GM18867 (cell line): ENCODE results near the gene MAML1.
A peak's percentile ranks its signal among the peaks of the same experiment; 100 is the strongest.
"Not testable (repeated sequence)": the region's sequence is repeated elsewhere in the genome, so short reads cannot be mapped to it uniquely, and the experiment has no call there.

Experiments used
- ATAC-seq: cut with Tn5 transposase; IDR thresholded peaks from one replicate; pipeline ENCODE4 v1.9.1; 2021; ENCODE audit warnings: mild to moderate bottlenecking, moderate library complexity; ENCODE audit not compliant: unreplicated experiment

Gene MAML1

GRCh38 chr5:179732918-179733771, 523 bp downstream of the MAML1 start:
- ATAC-seq = peak; percentile 34

GRCh38 chr5:179733772-179734126, 1.1 kb downstream of the MAML1 start:
- no peak for ATAC-seq

GRCh38 chr5:179734536-179735164, 2.0 kb downstream of the MAML1 start:
- no peak for ATAC-seq

- no peak for ATAC-seq
These were observed 6.1 kb downstream of the MAML1 start for GRCh38 chr5:179738742-179739141.

- ATAC-seq = not testable (repeated sequence)
These were observed 11.5 kb downstream of the MAML1 start for GRCh38 chr5:179744106-179744505.

DNA sequence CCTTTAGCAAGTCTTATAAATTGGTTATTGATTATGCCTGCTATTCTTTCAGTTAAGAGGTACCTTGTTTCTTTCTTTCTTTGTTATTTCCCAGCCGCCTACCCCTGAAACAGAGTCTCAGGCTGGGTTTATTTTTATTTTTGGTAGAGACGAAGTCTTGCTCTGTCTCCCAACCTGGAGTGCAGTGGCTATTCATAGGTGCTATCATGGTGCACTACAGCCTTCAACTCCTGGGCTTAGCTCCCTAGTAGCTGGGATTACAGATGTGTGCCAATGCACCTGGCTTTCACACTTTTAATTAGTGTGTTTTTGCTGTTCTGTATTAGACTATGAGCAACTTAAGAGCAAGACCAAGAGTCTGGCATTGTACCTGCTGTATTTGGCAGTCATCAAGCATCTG, 14.2 kb downstream of the MAML1 start:
- no peak for ATAC-seq

DNA sequence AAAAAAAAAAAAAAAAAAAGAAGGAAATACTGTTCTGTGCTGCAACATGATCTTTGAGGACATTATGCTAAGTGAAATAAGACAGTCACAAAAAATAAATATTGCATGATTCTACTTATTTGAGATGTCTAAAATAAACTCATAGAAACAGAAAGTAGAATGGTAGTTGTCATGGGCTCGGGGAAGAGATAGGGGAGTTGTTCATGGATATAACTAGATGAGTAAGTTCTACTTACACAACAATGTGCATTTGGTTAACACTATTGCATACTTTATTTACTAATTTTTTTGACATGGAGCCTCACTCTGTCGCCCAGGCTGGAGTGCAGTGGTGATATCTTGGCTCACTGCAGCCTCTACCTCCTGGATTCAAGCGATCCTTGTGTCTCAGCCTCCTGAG, 15.2 kb downstream of the MAML1 start:
- ATAC-seq = no peak

GRCh38 chr5:179749857-179750508, 17.4 kb downstream of the MAML1 start:
- no peak for ATAC-seq

GRCh38 chr5:179753971-179754370, 21.3 kb downstream of the MAML1 start:
- ATAC-seq = no peak

GRCh38 chr5:179755022-179755421, 22.4 kb downstream of the MAML1 start:
- no peak for ATAC-seq

DNA sequence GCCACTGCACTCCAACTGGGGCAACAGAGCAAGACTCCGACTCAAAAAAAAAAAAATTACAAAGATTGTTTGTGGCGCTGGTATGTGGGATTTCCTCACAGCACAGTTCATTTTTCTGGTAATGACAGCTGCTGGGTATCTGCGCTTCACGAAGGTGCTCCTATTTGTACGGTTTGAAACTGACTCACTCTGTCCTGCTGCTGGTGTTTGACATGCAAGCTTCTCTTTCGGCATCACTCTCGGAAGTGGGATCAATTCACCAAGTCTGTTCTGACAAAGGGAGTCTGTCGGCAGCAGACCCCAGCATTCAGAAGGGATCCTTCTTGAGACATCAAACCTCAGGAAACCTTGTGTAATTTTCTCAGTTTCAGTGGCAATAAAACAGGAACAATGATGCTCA, 26.3 kb downstream of the MAML1 start:
- ATAC-seq = no peak

- ATAC-seq = peak; percentile 37
These were observed 27.2 kb downstream of the MAML1 start for GRCh38 chr5:179759581-179760551.

DNA sequence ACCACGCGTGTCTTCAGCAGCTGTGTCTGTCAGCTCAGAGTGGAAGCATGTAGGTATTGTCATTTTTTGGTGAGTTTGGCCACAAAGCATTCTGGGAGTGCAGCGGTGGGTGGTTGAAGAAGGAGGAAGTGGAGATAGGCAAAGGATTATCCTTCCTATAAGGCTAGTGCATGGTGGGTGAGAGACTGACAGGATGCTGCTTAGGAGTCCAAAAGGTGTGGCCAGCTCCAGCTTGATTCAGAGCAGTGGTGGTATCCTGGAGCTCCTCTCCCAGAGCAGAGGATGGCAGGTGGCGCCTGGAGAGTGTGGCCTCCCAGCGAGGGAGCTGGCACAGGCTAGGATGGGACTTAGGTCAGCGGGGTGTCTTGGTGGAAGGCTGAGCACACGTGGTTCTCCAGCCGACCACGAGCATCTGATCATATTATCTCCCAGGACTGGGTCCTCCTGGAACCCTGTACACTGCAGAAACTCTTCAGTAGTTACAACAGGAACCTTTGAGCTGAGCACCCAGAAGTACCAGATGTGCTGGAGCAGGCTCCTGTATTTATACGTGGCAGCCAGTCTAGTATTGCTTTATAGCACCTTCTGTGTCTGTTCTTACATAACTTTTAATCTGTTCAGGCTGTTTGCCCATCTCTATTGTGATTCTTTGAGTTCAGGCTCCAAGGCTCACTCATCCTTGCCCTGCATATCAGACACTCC, 29.6 kb downstream of the MAML1 start:
- no peak for ATAC-seq

DNA sequence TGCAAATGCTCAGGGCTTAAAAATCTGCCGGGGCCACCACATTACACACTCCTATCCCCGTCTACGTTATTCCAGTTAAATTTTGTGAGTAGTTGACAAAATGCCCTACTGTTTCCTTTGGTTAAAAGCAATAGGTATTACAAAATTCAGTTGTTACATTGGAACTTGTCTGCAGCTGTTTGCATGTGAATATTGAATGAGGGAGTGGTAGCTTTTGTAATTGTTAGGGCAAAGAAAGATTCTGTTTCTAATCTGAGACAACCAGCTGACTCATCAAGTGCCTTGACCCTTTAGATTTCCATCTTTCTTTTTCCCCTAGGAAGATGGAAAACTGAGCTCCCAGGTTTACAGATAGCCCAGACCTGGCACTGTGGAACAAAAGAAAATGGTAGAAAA, 30.2 kb downstream of the MAML1 start:
- ATAC-seq = no peak

- ATAC-seq = peak; percentile 63
These were observed 30.8 kb downstream of the MAML1 start for GRCh38 chr5:179763215-179763945.

- ATAC-seq = no peak
These were observed 31.4 kb downstream of the MAML1 start for GRCh38 chr5:179764056-179764455.

DNA sequence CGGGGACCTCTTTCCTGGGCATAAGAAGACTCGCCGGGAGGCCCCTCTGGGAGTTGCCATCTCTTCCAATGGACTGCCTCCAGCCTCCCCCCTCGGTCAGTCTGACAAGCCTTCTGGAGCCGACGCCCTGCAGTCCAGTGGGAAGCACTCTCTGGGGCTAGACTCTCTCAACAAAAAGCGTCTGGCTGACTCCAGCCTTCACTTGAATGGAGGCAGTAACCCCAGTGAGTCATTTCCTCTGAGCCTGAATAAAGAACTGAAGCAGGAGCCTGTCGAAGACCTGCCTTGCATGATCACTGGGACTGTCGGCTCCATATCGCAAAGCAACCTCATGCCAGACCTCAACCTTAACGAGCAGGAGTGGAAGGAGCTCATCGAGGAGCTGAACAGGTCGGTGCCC, 32.8 kb downstream of the MAML1 start:
- ATAC-seq = no peak

GRCh38 chr5:179766021-179766725, 33.6 kb downstream of the MAML1 start:
- no peak for ATAC-seq
